K562 (cell line): ENCODE data around the gene DAP.

Experiments
- CREM ChIP-seq: IDR thresholded peaks from 2 replicates; pipeline ENCODE4 v1.6.1; 2014; ENCODE audit warnings: antibody characterized with exemption, low read depth
- CTCF ChIP-seq, 3 experiments: IDR thresholded peaks in 2 of 3; conservative IDR thresholded peaks in 1 of 3; 2 replicates each; pipeline ENCODE4 v1.5.1; 2011 to 2012; ENCODE audit warnings: low read length in 3 of 3, mild to moderate bottlenecking in 3 of 3, control low read depth in 2 of 3, improper control_type of control experiment in 1 of 3, inconsistent platforms in 1 of 3, low read depth in 1 of 3, mixed read lengths in 1 of 3, moderate library complexity in 1 of 3; ENCODE audit not compliant: insufficient read depth in 2 of 3
- PHB2 ChIP-seq: fragments of 450-650 bp; IDR thresholded peaks from 2 replicates; pipeline ENCODE4 v1.6.1; 2017; ENCODE audit warnings: low read depth
- PTRF ChIP-seq: fragments of 450-650 bp; IDR thresholded peaks from 2 replicates; pipeline ENCODE4 v1.6.1; 2016; ENCODE audit warnings: mild to moderate bottlenecking, missing genetic modification characterization, missing compliant biosample characterization

- TF ChIP-seq PTRF (no peak), CREM (no peak), PHB2 (no peak), CTCF (IDR thresholded peaks at IDR 0.05 in 2 of 3, conservative IDR thresholded peaks at IDR 0.05 in 1 of 3; ENCODE audit: insufficient read depth in 2 of 3, low read depth in 1 of 3, low read length in 3 of 3) (no peak)
These were observed 127.6 kb downstream of the DAP start for GRCh38 chr5:10633271-10634049.
